HFF-Myc (cell line): ENCODE measurements around the gene SPIRE1.

ENCODE experiments used
- DNase-seq: peaks from one replicate; pipeline ENCODE4 v3.0.0-alpha.2; 2011; ENCODE audit warnings: low read depth; ENCODE audit errors: extremely low read depth
- H3K4me3 ChIP-seq: replicated peaks from 2 replicates; pipeline ENCODE4 v1.5.1; 2011; ENCODE audit warnings: low read depth, mild to moderate bottlenecking, control low read depth, low read length
- TF ChIP-seq, protein P1 (sequence below): IDR thresholded peaks from 2 replicates; pipeline ENCODE4 v1.5.1; 2012; ENCODE audit warnings: mild to moderate bottlenecking, low read depth, low read length, control low read depth; ENCODE audit errors: missing control alignments

Gene SPIRE1

DNA sequence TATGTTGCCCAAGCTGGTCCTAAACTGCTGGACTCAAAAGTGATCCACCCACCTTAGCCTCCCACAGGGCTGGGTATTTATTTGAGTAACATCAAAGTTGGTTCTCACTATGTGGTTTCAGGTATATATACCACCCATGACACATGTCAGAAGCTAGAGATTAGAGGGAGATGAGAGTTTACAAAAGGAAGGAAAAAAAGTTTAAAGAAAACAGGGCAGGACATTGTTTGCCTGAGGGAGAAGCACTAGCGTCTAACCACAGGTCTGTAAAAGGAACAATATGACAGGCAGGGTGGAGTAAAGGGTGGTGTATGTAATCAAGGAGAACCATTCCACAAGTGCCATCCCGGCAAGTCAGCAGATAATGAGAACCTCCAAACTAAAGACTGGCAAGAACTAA lies 36.1 kb upstream of the SPIRE1 start:
- no peak for DNase-seq
- TF ChIP-seq, protein P1, sequence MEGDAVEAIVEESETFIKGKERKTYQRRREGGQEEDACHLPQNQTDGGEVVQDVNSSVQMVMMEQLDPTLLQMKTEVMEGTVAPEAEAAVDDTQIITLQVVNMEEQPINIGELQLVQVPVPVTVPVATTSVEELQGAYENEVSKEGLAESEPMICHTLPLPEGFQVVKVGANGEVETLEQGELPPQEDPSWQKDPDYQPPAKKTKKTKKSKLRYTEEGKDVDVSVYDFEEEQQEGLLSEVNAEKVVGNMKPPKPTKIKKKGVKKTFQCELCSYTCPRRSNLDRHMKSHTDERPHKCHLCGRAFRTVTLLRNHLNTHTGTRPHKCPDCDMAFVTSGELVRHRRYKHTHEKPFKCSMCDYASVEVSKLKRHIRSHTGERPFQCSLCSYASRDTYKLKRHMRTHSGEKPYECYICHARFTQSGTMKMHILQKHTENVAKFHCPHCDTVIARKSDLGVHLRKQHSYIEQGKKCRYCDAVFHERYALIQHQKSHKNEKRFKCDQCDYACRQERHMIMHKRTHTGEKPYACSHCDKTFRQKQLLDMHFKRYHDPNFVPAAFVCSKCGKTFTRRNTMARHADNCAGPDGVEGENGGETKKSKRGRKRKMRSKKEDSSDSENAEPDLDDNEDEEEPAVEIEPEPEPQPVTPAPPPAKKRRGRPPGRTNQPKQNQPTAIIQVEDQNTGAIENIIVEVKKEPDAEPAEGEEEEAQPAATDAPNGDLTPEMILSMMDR: no peak
- no peak overlapping the region for H3K4me3 ChIP-seq

DNA sequence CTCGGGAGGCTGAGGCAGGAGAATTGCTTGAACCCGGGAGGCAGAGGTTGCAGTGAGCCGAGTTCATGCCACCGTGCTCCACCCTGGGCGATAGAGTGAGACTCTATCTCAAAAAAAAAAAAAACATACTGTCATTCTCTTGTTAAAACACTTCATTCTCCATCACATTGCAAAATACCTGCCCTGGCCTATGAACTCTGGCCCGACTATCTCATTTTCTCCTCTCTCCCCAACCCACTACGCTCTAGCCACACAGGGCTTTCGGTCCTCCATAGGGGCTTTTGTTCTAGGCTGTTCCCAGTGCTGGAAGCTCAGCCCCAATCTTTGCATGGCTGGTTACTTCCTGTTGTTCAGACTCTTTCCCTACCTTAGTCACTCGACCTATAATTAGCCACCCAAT lies 34.3 kb upstream of the SPIRE1 start:
- TF ChIP-seq, protein P1: no peak
- H3K4me3 ChIP-seq: no peak overlapping the region
- no peak for DNase-seq

DNA sequence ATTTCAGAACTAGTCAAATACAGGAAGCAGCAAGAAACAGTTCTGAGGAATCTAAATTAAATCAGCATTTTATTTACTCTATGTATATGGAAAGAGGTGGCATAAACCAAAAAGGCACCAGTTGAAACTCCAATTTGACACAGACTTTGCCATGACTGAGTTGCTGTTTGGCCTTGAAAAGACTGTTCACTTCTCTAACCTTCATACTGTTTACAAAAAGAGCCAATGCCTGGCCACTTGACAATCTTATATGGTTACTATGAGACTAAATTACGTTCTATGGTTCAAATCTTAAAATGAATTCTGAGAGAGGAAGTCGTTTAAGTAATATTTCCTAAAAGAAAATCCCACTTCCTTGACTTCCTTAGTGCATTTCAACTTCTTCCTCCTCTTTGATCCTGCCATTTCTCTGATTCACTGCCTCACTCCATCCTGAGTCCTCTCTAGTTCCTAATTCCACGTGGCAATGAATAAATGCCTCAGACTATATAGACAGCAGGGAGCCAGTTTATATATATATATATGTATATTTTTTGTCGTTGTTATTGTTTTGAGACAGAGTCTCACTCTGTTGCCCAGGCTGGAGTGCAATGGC lies 31.4 kb upstream of the SPIRE1 start:
- no peak for DNase-seq
- no peak overlapping the region for H3K4me3 ChIP-seq
- TF ChIP-seq, protein P1: no peak

DNA sequence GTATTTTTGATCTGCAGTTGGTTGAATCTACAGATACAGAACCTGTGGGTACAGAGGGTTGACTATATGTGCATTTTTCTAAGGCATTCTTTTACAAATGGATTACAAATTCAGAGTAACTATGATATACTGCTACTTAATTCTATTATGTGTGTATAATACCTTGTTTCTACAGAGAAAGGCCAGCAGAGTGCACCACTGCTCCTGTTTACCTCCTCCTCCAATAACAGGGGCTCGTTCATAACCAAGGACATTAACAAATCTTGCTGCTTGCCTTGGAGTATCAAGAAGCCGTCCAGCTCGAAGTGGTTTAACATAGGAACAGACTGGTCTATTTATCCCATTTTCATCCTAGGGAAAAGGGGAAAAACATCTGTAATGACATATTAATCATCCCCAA lies 28.2 kb upstream of the SPIRE1 start:
- no peak for DNase-seq

DNA sequence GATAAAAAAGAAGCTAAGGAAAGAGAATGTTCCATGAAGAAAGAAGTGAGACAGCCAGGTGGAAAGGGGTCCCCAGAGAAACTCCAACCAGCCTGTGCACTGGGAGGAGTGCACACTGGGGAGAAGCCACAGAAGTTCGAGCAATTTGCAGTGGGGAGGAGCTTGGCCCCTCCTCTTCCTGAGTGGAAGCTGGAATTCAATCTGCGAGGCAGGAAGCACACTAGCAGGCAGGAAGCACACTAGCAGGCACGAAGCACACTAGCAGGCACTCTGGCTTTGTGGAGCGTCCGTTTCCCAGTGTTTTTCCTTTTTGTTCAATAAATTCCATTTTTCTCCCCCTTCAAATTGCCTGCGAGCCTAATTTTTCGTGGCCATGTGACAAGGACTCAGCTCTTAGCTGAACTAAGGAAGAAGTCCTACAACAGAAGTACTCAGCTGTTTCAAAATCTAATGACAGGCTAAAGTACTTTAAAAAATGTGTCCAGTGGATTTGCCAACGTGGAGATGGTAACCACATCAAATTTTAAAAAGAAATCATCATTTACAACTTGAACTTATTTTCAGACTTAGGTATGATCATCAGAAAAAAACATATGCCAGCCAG lies 21.4 kb upstream of the SPIRE1 start:
- no peak for DNase-seq
- TF ChIP-seq, protein P1: no peak
- H3K4me3 ChIP-seq: no peak overlapping the region

More for the DNA sequence above, 28.2 kb upstream of the SPIRE1 start:
- H3K4me3 ChIP-seq: no peak overlapping the region
- TF ChIP-seq, protein P1: no peak

DNA sequence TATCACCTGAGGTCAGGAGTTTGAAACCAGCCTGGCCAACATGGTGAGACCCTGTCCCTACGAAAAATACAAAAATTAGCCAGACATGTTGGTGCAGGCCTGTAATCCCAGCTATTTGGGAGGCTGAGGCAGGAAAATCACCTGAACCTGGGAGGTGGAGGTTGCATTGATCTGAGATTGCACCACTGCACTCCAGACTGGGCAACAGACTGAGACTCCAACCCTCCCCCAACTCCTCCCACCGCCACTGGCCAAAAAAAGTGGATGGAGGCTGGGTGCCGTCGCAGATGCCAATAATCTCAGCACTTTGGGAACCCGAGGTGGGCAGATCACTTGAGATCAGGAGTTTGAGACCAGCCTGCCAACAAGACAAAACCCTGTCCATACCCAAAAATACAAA lies 10.1 kb upstream of the SPIRE1 start:
- TF ChIP-seq, protein P1: no peak
- no peak for DNase-seq
- H3K4me3 ChIP-seq: no peak overlapping the region

DNA sequence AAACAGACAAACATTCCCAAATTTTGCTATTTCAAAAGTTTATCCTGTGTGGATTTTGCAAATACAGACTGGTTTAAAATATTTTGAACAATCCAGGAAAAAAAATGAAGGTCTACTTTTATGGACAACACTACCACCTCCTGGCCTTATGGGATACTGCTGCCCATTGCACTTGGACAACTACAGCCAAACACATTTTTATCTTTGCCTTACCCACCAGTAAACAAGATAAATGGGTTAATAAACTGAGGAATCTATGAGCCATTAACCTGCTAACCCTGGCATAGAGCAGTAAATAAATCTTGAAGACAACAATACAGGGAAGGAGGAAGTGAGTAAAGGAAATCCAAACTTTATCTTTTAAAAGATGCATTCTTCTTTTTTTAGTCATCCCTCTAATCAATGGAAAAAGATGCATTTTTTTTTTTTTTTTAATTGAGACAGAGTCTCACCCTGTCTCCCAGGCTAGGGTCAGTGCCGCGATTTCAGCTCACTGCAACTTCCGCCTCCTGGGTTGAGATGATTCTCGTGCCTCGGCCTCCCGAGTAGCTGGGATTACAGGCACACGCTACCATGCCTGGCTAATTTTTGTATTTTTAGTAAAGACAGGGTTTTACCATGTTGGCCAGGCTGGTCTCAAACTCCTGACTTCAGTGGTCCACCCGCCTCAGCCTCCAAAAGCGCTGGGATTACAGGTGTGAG lies 2.1 kb upstream of the SPIRE1 start:
- TF ChIP-seq, protein P1: peak; percentile 80

More for the DNA sequence above, 2.1 kb upstream of the SPIRE1 start:
- no peak overlapping the region for H3K4me3 ChIP-seq
- DNase-seq: no peak
